Kidney (tissue), 14 donors: ENCODE results near the gene WDFY3. TPM values are rescaled to one million over a fixed set of nuclear protein-coding genes. Genes with fewer than 3 reads are reported as not detected.

Experiments used
- DNase-seq, 5 donors: peaks; one replicate each; pipeline ENCODE4 v3.0.0-alpha.2; 2013 to 2020
- FAIRE-seq: peaks from 2 replicates; lab custom pipeline; 2012; peaks lifted over from hg19 to GRCh38; lab: Jason Lieb, UNC
- H3K27ac ChIP-seq, 2 donors: one replicate each; pipeline ENCODE4 v1.7.0; 2013; ENCODE audit warnings: low read depth in 2 of 2, low read length in 2 of 2, inconsistent platforms in 1 of 2
- H3K27me3 ChIP-seq: one replicate; pipeline ENCODE4 v1.7.1; 2013; ENCODE audit warnings: low read length, inconsistent platforms; ENCODE audit not compliant: control insufficient read depth, insufficient read depth
- H3K36me3 ChIP-seq, 3 donors: one replicate each; pipeline versions ENCODE4 v1.7.0 to v1.7.1; 2013; ENCODE audit warnings: low read length in 3 of 3, control low read depth in 1 of 3, inconsistent platforms in 1 of 3; ENCODE audit not compliant: insufficient read depth in 3 of 3, control insufficient read depth in 2 of 3
- H3K4me1 ChIP-seq, 3 donors: one replicate each; pipeline versions ENCODE4 v1.7.0 to v1.7.1; 2013; ENCODE audit warnings: low read length in 3 of 3, inconsistent platforms in 1 of 3, low read depth in 1 of 3; ENCODE audit not compliant: control insufficient read depth in 2 of 3, insufficient read depth in 2 of 3
- H3K4me3 ChIP-seq, 3 donors: one replicate each; pipeline versions ENCODE4 v1.7.0 to v1.8.1; 2013; ENCODE audit warnings: low read length in 3 of 3, control low read depth in 1 of 3, inconsistent platforms in 1 of 3
- H3K9ac ChIP-seq, 3 donors: one replicate each; pipeline versions ENCODE4 v1.7.0 to v1.7.1; 2013; ENCODE audit warnings: low read length in 3 of 3, control low read depth in 1 of 3, inconsistent platforms in 1 of 3
- H3K9me3 ChIP-seq, 3 donors: one replicate each; pipeline versions ENCODE4 v1.7.0 to v1.7.1; 2013; ENCODE audit warnings: low read length in 3 of 3, control low read depth in 1 of 3, inconsistent platforms in 1 of 3; ENCODE audit not compliant: control insufficient read depth in 2 of 3, insufficient read depth in 1 of 3
- CTCF ChIP-seq: IDR thresholded peaks from 3 replicates; pipeline ENCODE4 v1.5.1; 2012; ENCODE audit warnings: mild to moderate bottlenecking, moderate library complexity, borderline replicate concordance; ENCODE audit not compliant: insufficient read depth; ENCODE audit errors: extremely low read depth
- intact Hi-C: fragments of 100-400 bp; cut with DNase I; formaldehyde crosslinking; loops from one replicate; pipeline ENCODE4 v1.11.1; 2022
- polyA plus RNA-seq: library from polyadenylated mRNA; stranded (reverse); fragments of 350-450 nt; fragmentation: Illumina TruSeq; extraction: RNeasy Lipid Tissue Mini Kit (QIAGEN cat#74804); gene quantifications from one replicate; pipeline ENCODE4 v1.2.3, GENCODE V29; 2014; ENCODE audit warnings: low read depth, low replicate concordance; ENCODE audit not compliant: insufficient read depth
- total RNA-seq: library from RNA; stranded (reverse); fragmentation: NEBNext Ultra II Directional; extraction: Animal tissue kit (Norgen Biotek cat#: 25700); gene quantifications from one replicate; pipeline ENCODE4 v1.2.1, GENCODE V29; 2021
- donor health status: control.
- donor health status: control.
- donor health status: control.
- donor health status: control.
- donor health status: control.
- donor health status: DM: yes; HTN: yes; CAD: no.
- donor health status: Normal renal cell carcinoma (clear cell type).

WDFY3 gene
- total and polyA plus RNA-seq, 2 donors from 2014 or later, result 9.4 to 151 TPM

GRCh38 chr4:84782517-84782916 lies 184.0 kb downstream of the WDFY3 start:
- H3K27me3 ChIP-seq, result no peaks in the 10 kb centered on the region
- TF ChIP-seq CTCF, result no peak
- DNase-seq (no peak), FAIRE-seq (no peak)
- H3K27ac ChIP-seq, result no peak overlapping the region
- H3K4me1 ChIP-seq, result no peaks in the 10 kb centered on the region
- H3K4me3 ChIP-seq, result no peak overlapping the region
- intact Hi-C loops, result no loop called here
- peaks cover 24 to 52% (median 50%) of the 10 kb centered on the region in 3 donors for H3K36me3 ChIP-seq
- no peak overlapping the region for H3K9ac ChIP-seq
- H3K9me3 ChIP-seq, result no peaks in the 10 kb centered on the region

GRCh38 chr4:84780719-84781118 lies 185.8 kb downstream of the WDFY3 start:
- no peak for FAIRE-seq
- H3K4me3 ChIP-seq, result no peak overlapping the region
- no peak for DNase-seq
- H3K9me3 ChIP-seq, result no peaks in the 10 kb centered on the region
- peaks cover 21 to 44% (median 34%) of the 10 kb centered on the region in 3 donors for H3K36me3 ChIP-seq
- H3K27ac ChIP-seq, result no peak overlapping the region
- intact Hi-C loops, result no loop called here
- no peak for TF ChIP-seq CTCF
- H3K9ac ChIP-seq, result no peak overlapping the region
- H3K4me1 ChIP-seq, result no peaks in the 10 kb centered on the region
- no peaks in the 10 kb centered on the region for H3K27me3 ChIP-seq

GRCh38 chr4:84778041-84778440 lies 188.4 kb downstream of the WDFY3 start:
- H3K9me3 ChIP-seq, result no peaks in the 10 kb centered on the region
- no peak overlapping the region for H3K4me3 ChIP-seq
- no peak overlapping the region for H3K9ac ChIP-seq
- FAIRE-seq, result no peak
- H3K27ac ChIP-seq, result no peak overlapping the region
- H3K4me1 ChIP-seq, result no peaks in the 10 kb centered on the region
- intact Hi-C loops, result no loop called here
- TF ChIP-seq CTCF, result no peak
- no peak for DNase-seq
- H3K27me3 ChIP-seq, result no peaks in the 10 kb centered on the region
- peaks cover 12 to 39% (median 33%) of the 10 kb centered on the region in 3 donors for H3K36me3 ChIP-seq

GRCh38 chr4:84767168-84767567 lies 199.3 kb downstream of the WDFY3 start:
- peaks cover 7 to 17% (median 7%) of the 10 kb centered on the region in 3 donors for H3K36me3 ChIP-seq
- intact Hi-C loops, result no loop called here
- DNase-seq (no peak), FAIRE-seq (no peak)
- no peak overlapping the region for H3K27ac ChIP-seq
- no peaks in the 10 kb centered on the region for H3K4me1 ChIP-seq
- no peaks in the 10 kb centered on the region for H3K9me3 ChIP-seq
- no peak overlapping the region for H3K4me3 ChIP-seq
- H3K27me3 ChIP-seq, result no peaks in the 10 kb centered on the region
- no peak for TF ChIP-seq CTCF
- H3K9ac ChIP-seq, result no peak overlapping the region
